Mucosa of gallbladder (tissue), 1 donor: ENCODE measurements around the gene ANKRA2. TPM values are rescaled to one million over a fixed set of nuclear protein-coding genes. Genes with fewer than 3 reads are reported as not detected.
A peak's percentile ranks its signal among the peaks of the same experiment; 100 is the strongest.

Experiments
- DNase-seq: peaks from one replicate; pipeline ENCODE4 v3.0.0-alpha.2; 2020; ENCODE audit warnings: low spot score
- total RNA-seq: library from RNA; stranded (reverse); gene quantifications from one replicate; pipeline ENCODE4 v1.2.1, GENCODE V29; 2021
- donor health status: DM: no; HTN: no; CAD: no.

ANKRA2 gene
- total RNA-seq, 1 donor from 2014 or later: 33.1 TPM

DNA sequence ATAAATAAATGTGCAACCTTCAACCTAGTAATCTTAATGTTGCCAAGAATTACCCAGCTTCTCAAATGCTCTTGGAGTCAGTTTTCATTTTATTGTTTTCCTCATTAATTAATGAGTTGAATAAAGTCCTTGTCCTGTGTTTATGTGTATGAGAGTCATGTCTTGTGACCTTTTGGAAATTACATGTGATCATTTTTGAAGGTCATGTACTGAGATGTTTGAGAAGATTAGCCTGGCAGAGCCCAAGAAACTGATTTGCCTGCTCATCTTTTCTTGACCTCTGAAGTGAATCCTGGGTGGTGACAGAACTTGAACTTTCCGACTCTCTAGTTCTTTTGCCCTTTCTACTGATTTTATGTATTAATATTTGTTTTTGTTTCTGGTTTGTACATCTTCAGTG lies 15.4 kb downstream of the ANKRA2 start:
- no peak for DNase-seq

DNA sequence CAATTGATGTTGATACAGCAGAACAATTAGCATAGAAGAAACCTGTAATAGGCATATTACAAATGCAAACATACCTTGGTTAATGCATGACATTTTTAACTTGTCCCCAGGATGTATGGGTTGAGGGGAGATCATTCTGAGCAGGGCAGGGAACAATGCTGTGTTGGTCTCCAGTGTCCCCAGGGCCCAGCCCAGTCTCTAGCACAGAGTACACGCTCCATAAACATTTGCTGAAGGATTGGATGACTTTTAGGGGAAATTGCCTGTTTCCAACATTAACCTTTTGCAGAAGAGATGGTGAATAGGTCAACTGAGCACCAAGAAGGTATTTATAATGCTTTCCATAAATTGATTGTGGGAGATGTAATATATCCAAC lies 20.0 kb downstream of the ANKRA2 start:
- DNase-seq: no peak

DNA sequence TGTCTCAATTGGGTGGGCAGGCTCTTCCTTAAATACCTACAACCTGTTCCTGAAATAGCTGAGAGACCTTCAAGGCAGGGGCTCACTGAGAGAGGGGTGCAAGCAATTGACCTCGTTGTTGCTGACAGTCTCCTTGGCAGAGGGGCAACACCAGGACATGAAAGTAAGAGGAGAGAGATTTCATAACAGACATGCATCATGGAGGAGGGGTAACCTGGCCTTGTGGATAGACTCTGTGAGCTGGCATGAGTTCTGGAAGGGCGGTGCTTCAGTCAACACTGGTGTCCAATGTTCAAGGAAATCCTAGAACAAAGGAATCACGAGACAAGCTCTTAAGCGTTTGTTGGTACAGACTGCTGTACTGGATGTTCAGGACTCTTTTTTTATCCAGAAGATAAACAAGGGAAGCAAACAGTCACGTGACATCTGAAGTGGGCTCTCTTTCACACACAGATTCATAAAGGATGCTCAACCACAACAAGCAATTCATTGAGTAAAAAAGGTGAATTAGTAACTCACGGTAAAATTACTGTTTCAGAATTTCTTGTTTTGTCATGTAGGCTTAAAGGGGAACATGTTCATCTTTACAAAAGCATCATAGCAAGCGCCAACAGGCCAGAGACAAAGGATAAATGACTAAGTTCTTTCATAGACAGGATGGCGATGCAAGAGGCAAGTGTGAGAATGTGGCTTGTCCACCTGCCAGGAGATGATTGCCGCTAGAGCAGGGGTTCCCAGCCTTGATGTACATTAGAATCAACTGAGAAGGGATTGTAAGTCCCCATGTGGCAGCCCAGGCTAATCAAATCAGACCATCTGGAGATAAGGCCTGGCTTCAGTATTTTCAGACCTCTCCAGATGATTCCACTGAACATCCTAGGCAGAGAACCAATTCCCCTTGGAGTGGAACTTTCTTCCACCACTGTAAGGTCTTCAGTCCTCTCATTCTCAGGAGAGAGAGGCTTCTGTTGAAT lies 20.7 kb downstream of the ANKRA2 start:
- DNase-seq: peak; percentile 87

DNA sequence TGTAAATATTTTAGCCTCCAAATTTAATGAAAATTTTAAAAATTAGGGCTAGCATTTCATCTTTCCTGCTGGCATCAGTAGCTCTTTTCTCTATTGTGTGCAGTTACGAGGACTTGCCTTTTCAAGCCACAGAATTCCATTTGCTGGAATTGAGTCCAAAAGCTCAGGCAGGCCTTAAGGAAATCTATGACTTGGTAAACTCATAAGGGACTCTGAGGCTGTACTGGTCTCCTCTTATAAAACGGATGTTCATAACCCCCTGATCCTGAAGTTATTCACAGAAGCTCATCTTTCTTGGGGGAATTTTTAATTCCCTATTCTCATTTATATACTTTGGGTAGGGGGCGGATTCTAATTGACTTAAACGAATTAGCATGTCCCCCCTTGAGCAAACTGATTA lies 23.4 kb downstream of the ANKRA2 start:
- no peak for DNase-seq

DNA sequence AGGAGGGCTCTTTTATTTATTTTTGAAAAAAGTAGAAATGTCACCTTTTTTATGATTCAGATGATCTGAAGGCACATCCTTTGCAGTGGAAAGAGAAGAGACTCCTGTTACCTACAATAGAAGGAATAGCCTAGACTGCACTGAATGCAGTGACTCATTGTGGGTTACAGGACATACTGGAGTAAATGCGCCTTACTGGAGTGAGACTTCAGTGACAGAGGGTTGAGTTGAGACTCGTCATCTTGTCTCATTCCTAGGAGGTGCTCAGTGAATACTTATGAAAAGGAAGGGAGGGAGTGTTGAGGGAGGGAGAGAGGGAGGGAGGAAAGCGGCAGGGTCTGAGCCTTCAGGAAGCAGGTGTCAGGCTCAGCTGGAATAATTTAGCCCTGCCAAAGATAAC lies 25.2 kb downstream of the ANKRA2 start:
- DNase-seq: no peak

DNA sequence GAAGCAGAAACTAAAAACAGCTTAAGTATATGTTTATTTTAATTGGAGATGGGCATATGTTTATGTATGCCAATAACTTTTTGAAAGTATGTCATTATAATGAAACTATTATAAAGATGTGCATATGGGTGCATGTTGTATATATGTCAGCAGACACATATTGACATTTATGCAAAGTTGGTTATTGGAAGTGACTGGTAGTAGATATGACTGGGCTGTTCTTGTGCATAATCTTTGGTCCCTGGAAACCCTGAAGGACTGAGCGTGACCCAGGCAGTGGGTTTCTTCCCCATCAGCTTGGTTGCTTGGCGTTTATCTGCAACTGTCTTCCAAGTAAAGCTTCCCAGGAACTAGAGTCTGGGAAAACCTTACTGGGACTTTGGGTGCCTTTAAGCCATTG lies 25.7 kb downstream of the ANKRA2 start:
- no peak for DNase-seq

DNA sequence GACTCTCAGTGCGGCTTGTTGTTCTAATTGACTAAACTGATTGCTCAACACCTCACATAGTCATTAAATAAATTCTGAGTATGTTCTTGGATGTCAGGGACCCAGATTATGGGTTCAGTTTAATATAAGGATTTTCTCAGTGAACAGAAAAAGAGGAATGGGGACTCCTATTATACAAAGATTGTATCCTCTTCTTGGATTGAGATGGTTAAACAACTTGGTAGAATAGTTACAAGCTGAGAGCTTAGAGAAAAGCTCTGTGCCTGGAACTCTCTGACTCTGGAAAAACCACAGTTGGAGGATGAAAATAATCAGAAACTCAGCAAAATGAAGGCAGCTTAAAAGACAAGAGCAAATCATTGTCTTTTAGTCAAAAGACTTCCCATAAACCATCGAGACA lies 30.5 kb downstream of the ANKRA2 start:
- DNase-seq: no peak

DNA sequence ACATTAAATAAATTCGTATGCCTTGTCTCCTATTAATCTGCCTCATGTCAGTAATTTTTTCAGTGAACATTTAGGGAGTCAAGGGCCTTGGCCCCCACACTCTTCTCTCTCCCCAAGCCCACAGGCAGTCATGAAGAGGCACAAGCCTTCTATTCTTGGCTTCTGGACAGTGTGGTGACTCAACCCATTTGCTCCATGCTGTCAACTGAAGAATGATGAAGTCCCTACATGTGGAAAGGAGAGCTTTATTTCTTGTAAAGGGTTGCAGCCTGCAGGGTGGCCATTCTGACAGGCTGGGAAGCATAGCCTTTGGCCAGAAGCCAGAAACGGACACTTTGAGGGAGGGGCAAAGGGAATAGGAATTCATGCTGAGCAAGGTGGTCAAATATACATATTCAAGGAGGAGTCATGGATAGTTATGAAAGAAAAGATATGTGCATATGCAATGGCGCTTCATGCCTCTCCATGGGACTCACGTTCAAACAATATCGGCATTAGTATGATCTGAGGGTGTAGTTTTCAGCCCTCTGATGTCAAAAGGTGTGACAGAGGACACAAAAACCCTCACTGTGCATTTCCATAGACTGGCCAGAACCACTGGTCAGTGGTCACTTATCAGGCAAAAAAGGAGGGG lies 31.3 kb downstream of the ANKRA2 start:
- DNase-seq: no peak

DNA sequence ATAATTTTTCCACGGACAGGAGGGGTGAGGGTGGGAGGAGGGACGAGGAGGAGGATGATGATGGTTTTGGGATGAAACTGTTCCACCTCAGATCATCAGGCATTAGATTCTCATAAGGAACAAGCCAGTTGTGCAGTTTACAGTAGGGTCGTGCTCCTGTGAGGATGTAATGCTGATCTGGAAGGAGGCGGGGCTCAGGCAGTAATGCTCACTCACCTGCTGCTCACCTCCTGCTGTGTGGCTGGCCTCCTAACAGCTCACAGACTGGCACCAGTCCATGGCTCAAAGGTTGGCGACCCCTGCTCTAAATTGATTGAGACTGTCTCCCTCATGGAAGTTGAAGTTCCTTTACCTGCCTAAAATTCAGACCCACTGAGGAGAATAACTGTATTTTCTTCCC lies 33.2 kb downstream of the ANKRA2 start:
- DNase-seq: no peak

DNA sequence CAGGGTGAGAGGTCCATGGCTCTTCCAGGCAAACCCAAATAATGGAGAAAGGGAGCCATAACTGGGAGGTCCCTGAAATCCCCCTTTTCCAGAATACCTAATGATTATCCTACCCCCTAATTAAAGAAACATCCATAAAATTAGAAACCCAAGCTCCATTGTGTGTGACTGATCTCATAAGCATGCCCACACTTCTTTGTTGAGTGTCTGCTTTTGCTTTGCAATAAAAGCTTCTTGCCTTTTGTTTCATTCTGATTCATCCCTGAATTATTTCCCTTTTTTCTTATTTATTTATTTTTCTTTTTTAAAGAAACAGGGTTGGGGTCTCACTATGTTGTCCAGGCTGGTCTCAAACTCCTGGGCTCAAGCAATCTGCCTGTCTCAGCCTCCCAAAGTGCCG lies 34.1 kb downstream of the ANKRA2 start:
- DNase-seq: no peak

DNA sequence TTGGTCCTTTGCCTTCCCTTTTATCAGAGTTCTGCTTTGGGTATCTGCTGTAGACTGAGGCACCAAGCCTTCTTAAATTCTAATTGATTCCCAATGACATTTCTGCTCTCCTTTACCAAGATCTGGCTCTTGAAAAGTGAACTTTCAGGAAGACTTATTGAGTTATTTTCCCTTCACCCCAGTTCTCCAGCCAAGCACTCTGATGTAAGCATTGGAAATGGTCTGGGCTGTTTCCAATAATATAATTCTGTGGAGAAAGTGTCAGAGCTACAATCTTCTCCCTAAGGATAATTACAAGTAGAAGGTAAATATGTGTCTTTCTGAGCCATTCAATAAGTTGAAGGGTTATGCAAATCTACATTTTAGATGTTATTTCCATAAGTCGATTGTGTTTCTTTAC lies 36.4 kb downstream of the ANKRA2 start:
- no peak for DNase-seq

DNA sequence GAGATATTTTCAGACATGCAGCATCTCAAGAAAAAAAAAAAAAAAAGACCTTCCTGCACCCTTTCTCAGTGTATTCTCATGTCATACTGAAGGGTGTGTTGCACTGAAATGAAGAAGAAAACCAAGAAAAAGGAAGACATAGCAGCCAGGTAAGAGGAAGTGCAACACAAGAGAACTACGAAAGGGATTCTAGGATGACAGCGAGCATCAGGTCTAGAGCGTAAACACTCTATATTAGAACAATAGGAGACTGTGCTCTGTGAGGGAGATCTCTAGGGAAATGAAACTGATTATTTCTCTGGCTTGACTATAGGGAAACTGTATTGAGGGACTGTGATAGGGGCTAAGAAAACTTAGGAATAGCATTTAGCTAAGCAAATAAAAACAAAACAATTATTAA lies 37.2 kb downstream of the ANKRA2 start:
- no peak for DNase-seq

DNA sequence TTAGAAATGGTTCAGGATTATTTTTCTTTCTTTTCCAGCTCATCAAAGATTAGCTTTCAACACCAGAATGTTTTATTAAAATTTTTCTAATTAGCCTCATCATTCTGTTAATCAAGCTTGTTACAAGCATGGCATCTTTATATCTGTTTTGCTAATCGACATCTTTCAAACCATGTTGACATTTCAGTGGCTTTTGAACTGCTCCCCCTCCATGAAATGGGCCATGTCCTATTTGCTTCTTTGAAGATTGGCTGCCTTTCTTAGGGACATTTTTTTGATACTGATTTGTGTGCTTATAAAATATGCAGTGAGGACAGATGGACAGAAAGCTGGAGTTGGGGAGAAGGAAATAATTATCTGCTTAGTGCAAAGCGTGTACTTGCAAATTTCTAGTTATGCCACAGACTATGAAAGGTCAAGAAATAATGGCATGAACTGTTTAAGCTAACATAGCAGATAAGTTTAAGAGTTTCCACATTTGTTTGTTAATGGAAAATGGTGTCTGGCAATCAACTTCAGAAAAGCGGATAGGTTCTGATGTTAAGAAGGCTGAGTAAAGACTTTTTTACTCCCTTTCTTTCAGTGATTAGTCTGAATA lies 39.7 kb downstream of the ANKRA2 start:
- DNase-seq: no peak

DNA sequence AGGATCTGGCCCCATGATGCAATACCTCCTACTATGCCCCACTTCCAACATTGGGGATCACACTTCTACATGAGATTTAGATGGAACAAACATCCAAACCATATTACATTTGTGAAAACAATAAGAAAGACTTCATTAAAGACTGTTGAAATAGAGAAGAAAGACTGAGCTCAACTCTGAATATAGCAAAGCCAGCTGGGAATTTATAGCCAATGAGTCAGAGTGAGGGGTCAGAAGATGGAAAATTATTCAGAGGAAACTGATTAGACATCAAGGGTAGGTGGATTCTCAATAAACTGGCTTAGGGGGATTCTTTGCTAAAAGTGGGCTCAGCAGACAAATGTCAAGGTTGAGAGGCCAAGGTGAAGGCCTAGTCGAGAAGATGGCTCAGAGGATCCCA lies 41.6 kb downstream of the ANKRA2 start:
- no peak for DNase-seq

DNA sequence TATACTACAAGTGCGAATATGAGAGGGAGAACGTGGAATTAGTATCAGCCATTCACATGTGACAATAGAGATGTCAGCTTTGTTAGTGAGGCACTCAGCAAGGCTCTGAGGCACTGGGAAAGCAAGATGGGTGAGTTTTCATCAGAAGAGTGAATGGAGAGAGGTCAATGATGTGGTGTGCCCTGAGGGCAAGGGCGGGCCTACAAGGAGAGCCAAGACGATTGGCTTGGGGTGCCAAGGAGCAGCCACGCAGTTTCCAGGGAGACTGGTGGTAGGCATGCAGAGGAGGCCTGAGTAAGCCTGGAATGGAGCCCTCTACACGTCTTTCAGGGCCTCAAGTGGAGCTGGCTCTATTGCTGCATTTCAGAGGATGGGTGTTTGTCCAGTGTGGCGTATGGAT lies 42.5 kb downstream of the ANKRA2 start:
- DNase-seq: no peak

DNA sequence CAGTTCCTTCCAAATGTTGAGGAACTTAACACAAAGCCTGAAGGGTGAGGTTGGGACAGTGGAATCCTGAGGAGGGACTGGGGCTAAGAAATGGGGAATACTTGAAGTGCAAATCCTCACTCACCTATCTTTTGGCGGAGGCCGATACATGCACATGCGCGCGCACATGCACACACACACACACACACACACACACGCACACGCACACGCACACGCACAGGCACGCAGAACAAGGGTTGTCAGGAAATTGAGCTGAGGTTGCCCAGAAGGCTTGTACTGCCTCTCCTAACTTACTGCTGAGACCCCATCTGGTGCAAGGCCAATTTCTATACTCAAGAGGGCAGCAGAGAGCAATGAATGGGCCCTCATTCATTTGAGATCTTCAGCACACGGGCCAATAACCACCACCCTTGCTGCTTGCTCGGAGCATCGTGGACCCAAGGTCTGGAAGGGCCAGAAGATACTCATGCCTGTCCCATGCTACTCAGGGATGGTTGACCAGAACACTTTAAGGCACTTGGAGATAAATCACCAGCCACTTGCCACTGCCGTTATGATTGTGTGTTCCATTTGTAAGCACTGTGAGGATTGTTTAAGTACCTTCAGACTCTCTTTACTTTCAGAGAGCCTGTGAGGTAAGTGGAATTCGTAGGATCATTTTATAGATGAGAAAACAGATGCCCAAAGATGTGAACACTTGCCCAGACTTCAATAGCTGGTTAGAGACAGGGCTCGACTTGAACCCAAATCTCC lies 45.7 kb downstream of the ANKRA2 start:
- peak; percentile 74 for DNase-seq

DNA sequence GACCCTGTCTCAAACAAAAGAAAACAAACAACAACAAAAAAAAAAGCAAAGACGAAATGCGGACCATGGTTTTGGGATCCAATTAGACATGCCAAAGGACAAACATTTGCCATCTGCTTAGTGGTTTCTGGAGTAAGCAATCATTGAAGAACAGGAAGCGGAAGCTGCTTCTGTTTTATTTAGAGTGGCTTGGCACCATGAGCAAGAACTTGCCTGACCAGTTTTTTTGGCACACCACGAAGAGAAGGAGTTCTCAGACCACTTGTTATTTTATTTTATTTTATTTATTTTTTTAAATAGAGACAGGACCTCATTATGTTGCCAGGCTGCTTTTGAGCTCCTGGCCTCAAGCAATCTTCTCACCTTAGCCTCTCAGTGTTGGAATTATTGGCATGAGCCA lies 50.2 kb downstream of the ANKRA2 start:
- DNase-seq: peak; percentile 28

DNA sequence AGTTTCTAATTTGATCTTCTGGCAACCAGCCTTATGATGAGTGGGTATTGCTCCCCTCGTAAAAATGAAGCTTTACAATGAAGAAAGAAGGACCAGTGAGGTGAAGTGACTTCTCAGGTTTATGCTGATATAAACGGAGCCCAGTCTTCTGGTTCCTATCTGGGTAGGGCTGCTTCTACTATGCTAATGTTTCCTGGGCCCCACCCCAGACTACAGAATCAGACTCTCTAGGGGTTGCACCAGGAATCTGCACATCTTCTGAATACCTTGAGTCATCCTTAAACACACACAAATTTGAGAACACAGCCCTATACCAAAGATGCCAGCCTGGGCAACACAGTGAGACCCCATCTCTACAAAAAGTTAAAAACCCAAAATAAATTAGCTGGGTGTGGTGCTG lies 51.0 kb downstream of the ANKRA2 start:
- DNase-seq: no peak

DNA sequence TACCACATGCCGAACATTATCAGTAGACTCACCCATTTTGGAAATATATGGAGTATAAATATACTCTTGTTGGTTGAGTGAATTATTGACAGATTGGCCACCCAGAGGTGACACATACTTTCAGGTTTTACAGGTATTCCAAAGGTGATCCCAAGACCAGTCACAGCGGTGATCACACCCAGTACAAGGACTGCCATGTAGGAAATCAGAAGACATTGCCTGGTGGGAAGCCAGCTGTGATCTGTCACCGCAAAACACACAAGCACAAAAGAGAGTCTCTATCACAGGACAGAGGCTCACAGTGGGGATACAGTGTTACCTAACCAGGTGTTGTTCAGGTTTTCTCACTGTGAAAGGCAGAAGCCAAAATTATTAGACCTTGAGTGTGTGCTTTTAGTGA lies 51.4 kb downstream of the ANKRA2 start:
- peak; percentile 51 for DNase-seq

DNA sequence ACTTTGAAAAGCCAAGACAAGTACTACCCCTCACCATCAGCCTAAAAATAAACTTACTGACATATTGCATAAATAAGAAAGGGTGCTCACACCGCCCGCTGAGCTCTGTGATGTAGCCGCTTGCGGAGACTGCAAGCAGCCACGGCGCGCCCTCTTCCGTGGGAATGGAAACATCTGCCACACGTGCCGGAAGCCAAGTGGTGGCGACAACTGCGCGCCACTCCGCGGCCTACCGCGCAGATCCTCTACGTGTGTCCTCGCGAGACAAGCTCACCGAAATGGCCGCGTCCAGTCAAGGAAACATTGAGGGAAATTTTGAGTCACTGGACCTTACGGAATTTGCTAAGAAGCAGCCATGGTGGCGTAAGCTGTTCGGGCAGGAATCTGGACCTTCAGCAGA lies 56.9 kb downstream of the ANKRA2 start:
- DNase-seq: peak; percentile 22

DNA sequence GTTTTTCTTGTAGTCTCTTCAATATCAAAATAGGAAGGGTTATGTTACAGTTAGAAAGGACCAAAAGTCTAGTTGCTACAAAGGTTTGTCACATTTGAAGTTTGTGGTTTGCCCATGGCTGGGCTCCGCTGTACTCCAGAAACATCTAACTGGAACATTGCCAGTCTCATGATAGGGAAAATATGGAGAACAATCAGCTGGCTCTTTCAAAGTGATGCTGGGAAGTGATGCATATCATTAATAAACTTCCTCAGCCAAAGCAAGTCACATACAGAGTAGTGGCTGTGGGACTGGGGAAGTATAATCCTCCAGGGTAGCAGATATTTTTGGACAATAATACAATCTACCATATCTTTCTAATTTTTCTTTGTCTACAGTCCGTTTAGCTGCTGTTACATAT lies 58.4 kb downstream of the ANKRA2 start:
- DNase-seq: no peak

DNA sequence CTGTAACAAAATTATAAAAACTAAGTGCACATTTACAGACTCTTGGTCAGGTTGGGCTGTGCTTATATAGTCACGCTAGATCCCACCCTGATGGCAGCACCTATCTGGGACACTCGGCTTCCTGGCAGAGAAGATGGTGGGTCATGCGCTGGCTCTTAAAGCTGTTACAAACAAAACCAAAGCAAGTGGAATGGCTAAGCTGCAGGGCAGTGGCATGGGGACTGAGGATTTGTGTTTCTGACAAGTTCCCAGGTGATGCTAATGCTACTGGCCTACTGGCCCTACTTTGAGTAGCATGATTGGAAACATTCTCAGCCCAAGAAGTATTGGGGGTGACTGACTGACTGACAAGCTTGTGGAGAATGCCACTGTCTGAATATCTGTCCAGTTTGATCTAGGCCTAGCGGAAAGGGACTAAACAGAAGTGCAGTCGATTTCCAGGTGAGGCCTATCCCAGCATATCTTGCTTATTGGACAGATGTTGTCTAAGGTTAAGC lies 58.9 kb downstream of the ANKRA2 start:
- no peak for DNase-seq
